ENCODE results near the gene CLEC18A.

DNA sequence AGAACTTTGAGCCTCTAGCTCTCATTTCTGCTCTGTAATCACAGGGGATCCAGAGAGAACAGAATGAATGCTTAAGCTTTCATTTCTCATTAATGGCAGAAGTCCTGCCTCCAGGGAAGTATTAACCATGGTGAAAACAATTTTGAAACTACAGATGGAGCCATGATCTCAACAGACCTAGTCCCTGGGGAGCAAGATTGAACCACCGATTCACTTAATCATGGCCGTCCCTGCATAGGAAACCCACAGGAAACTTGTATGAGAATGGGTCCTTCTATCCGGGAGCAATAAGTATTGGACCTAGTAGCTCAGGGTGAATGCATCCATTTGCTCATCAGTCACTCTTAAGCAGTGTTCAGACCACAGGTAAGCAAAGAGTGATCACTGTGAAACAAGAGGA lies 40.2 kb upstream of the CLEC18A start:
- TF ChIP-seq, protein P1, sequence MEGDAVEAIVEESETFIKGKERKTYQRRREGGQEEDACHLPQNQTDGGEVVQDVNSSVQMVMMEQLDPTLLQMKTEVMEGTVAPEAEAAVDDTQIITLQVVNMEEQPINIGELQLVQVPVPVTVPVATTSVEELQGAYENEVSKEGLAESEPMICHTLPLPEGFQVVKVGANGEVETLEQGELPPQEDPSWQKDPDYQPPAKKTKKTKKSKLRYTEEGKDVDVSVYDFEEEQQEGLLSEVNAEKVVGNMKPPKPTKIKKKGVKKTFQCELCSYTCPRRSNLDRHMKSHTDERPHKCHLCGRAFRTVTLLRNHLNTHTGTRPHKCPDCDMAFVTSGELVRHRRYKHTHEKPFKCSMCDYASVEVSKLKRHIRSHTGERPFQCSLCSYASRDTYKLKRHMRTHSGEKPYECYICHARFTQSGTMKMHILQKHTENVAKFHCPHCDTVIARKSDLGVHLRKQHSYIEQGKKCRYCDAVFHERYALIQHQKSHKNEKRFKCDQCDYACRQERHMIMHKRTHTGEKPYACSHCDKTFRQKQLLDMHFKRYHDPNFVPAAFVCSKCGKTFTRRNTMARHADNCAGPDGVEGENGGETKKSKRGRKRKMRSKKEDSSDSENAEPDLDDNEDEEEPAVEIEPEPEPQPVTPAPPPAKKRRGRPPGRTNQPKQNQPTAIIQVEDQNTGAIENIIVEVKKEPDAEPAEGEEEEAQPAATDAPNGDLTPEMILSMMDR (IDR thresholded peaks at IDR 0.05), result no peak
- no peak for TF ChIP-seq EZH2 (IDR thresholded peaks at IDR 0.05; ENCODE audit: borderline replicate concordance, insufficient read depth, low read depth, low read length, poor library complexity, severe bottlenecking)

Data from B cell (primary cell).